Measurements from ENCODE around the gene LRRC14B. TPM values are rescaled to one million over a fixed set of nuclear protein-coding genes. Genes with fewer than 3 reads are reported as not detected.
"Not testable (repeated sequence)": the region's sequence is repeated elsewhere in the genome, so short reads cannot be mapped to it uniquely, and the experiment has no call there.

LRRC14B gene
- total and polyA plus RNA-seq, 2 of the 13 experiments (the other 11 are each of a cell fraction or from before 2014, with no cell fraction given), result not detected

DNA sequence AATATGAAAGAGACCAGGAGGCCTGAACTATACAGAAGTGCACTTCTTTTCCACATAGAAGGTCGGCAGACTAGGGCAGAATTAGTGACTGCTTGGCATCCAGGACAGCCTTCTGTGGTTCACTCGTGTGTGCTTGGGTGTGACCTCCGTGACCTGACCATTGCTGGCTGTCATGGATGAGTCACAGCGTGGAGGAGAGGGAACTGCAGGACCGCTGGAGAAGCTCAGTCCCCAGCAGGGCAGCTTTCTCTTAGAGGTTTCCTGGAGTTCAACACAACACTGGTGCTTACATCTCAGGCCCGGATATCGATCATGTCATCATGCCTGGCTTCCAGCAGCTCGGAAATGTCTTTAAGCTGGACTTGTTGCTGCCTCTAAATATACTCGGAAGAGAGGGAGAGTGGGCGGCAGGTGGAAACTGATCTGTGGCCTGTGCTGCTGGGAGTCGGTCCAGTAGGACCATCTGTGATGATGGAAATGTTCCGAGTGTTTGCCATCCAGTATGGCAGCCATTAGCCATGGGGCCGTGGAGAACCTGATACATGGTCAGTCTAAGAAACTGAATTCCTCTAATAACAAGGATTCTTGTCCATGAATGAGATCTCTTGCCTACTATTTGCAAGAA lies 49.9 kb downstream of the LRRC14B start:
- 97% methylated on average over 9 of the region's 13 CpGs for WGBS (ENCODE audit: low lambda C conversion rate)
- H3K27me3 ChIP-seq (ENCODE audit: control insufficient read depth in 1 of 2, insufficient read depth in 2 of 2, low read length in 2 of 2); intact Hi-C loops (cut with micrococcal nuclease; ENCODE audit: unreplicated experiment); H3K9me3 ChIP-seq (ENCODE audit: low read length); FAIRE-seq; H3K4me1 ChIP-seq (ENCODE audit: insufficient read depth, low read length); CTCF ChIA-PET (ENCODE audit: low intra/inter-chr PET ratio, low total read pairs); H3K79me2 ChIP-seq (ENCODE audit: insufficient read depth, low read length); ATAC-seq; H3K4me2 ChIP-seq (ENCODE audit: low read depth, low read length); in situ Hi-C loops (cut with HindIII; ENCODE audit: extremely low pct_ligation_motif_present, low pct_unique_long_range_greater_than_20kb); H2AFZ ChIP-seq (ENCODE audit: low read length); H3K27ac ChIP-seq (ENCODE audit: extremely low read length, insufficient read depth, low read length); DNase-seq (ENCODE audit: low spot score); H3K4me3 ChIP-seq (replicated peaks in 1 of 3; ENCODE audit: insufficient read depth in 1 of 3, low read depth in 2 of 3, low read length in 3 of 3); POLR2A ChIA-PET; H4K20me1 ChIP-seq (ENCODE audit: insufficient read depth, low read length); BruUV-seq (replicated peaks); H3K9ac ChIP-seq (ENCODE audit: insufficient read depth, low read depth, low read length): not testable (repeated sequence)
- H3K36me3 ChIP-seq (replicated peaks in 1 of 2; ENCODE audit: control insufficient read depth in 1 of 2, insufficient read depth in 2 of 2, low read length in 2 of 2), result peaks cover 8 to 31% of the 10 kb centered on the region in 2 experiments; a peak in 4 of 5 replicates

DNA sequence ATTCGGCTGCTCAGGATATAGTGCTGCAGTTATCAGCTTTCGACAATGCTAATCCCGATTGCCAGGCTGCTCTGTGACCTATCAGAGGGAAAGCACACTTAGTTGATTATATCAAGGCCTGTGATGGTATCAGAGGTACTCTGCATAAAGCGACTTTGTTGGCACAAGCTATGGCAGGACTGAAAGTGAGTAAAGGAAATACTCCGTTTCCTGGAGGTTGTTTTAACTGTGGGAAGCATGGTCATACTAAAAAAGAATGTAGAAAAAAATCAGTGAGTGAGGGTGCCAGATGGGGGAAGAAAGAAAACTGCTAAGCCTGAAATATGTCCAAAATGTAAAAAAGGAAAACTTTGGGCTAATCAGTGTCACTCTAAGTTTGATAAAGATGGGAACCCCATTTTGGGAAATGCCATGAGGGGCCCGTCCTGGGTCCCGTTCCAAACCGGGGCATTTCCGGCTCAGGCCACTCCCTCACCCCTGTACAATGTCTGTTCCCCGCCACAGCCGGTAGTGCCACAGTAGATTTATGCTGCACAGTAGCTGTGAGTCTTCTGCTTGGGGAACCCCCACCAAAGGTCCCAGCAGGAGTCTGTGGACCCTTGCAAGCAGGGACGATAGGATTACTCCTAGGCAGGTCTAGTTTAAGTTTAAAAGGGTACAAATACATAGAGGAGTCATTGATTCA lies 52.5 kb downstream of the LRRC14B start:
- H3K4me3 ChIP-seq (replicated peaks in 1 of 3; ENCODE audit: insufficient read depth in 1 of 3, low read depth in 2 of 3, low read length in 3 of 3); ATAC-seq; H3K4me1 ChIP-seq (ENCODE audit: insufficient read depth, low read length); H3K79me2 ChIP-seq (ENCODE audit: insufficient read depth, low read length); FAIRE-seq; H4K20me1 ChIP-seq (ENCODE audit: insufficient read depth, low read length); H3K9me3 ChIP-seq (ENCODE audit: low read length); H3K27ac ChIP-seq (ENCODE audit: extremely low read length, insufficient read depth, low read length); DNase-seq (ENCODE audit: low spot score); POLR2A ChIA-PET; BruUV-seq (replicated peaks); H3K9ac ChIP-seq (ENCODE audit: insufficient read depth, low read depth, low read length); H2AFZ ChIP-seq (ENCODE audit: low read length); in situ Hi-C loops (cut with HindIII; ENCODE audit: extremely low pct_ligation_motif_present, low pct_unique_long_range_greater_than_20kb); H3K27me3 ChIP-seq (ENCODE audit: control insufficient read depth in 1 of 2, insufficient read depth in 2 of 2, low read length in 2 of 2); CTCF ChIA-PET (ENCODE audit: low intra/inter-chr PET ratio, low total read pairs); intact Hi-C loops (cut with micrococcal nuclease; ENCODE audit: unreplicated experiment); H3K4me2 ChIP-seq (ENCODE audit: low read depth, low read length): not testable (repeated sequence)
- peaks cover 12 to 40% of the 10 kb centered on the region in 2 experiments; a peak in 4 of 5 replicates for H3K36me3 ChIP-seq (replicated peaks in 1 of 2; ENCODE audit: control insufficient read depth in 1 of 2, insufficient read depth in 2 of 2, low read length in 2 of 2)
- 94% methylated on average over 12 of the region's 12 CpGs for whole genome bisulfite sequencing (ENCODE audit: low lambda C conversion rate)

DNA sequence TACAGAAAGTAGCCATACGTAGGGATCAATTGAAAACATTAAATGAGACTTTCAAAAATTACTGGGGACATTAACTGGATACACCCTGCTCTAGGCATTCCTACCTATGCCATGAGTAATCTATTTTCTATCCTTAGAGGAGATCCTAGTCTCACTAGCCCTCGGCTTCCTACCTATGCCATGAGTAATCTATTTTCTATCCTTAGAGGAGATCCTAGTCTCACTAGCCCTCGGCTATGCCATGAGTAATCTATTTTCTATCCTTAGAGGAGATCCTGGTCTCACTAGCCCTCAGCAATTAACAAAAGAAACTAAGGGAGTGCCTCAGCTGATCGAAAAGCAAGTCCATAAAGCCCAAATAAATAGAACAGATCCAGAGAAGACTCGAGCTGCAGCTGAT lies 54.4 kb downstream of the LRRC14B start:
- H3K9ac ChIP-seq (ENCODE audit: insufficient read depth, low read depth, low read length); H4K20me1 ChIP-seq (ENCODE audit: insufficient read depth, low read length); H3K4me3 ChIP-seq (replicated peaks in 1 of 3; ENCODE audit: insufficient read depth in 1 of 3, low read depth in 2 of 3, low read length in 3 of 3); in situ Hi-C loops (cut with HindIII; ENCODE audit: extremely low pct_ligation_motif_present, low pct_unique_long_range_greater_than_20kb); H3K9me3 ChIP-seq (ENCODE audit: low read length); DNase-seq (ENCODE audit: low spot score); H2AFZ ChIP-seq (ENCODE audit: low read length); POLR2A ChIA-PET; ATAC-seq; FAIRE-seq; H3K4me2 ChIP-seq (ENCODE audit: low read depth, low read length); H3K27ac ChIP-seq (ENCODE audit: extremely low read length, insufficient read depth, low read length); H3K4me1 ChIP-seq (ENCODE audit: insufficient read depth, low read length); BruUV-seq (replicated peaks); intact Hi-C loops (cut with micrococcal nuclease; ENCODE audit: unreplicated experiment); H3K79me2 ChIP-seq (ENCODE audit: insufficient read depth, low read length); H3K27me3 ChIP-seq (ENCODE audit: control insufficient read depth in 1 of 2, insufficient read depth in 2 of 2, low read length in 2 of 2); CTCF ChIA-PET (ENCODE audit: low intra/inter-chr PET ratio, low total read pairs): not testable (repeated sequence)
- peaks cover 8 to 39% of the 10 kb centered on the region in 2 experiments; a peak in 4 of 5 replicates for H3K36me3 ChIP-seq (replicated peaks in 1 of 2; ENCODE audit: control insufficient read depth in 1 of 2, insufficient read depth in 2 of 2, low read length in 2 of 2)
- WGBS (ENCODE audit: low lambda C conversion rate), result 98% methylated on average over 5 of the region's 5 CpGs

Small RNA genes within 50 kb of the gene (small RNA-seq; reads per million reads assigned to genes)
- gene RF00019 (ENCODE audit: insufficient read depth in 2 of 3, insufficient read length in 3 of 3, low read depth in 2 of 3, low replicate concordance in 1 of 3), result 0 reads per million in 3 experiments

Other genes with a start within 250 kb of the LRRC14B start
- gene PLEKHG4B, start 99.3 kb upstream of the LRRC14B start, total RNA-seq (2016; rRNA removed; fragmentation: Illumina TruSeq; extraction: Trizol), result 0.09 TPM in 1 of 2 replicates, not detected in the other
- 0.04 TPM in 1 of 2 replicates, not detected in the other for gene PLEKHG4B, start 99.3 kb upstream of the LRRC14B start, polyA plus RNA-seq (2011; rRNA removed)
- 2.8 and 4.3 TPM in 2 replicates for gene CCDC127, start 26.7 kb downstream of the LRRC14B start, total RNA-seq (2016; rRNA removed; fragmentation: Illumina TruSeq; extraction: Trizol)
- gene CCDC127, start 26.7 kb downstream of the LRRC14B start, polyA plus RNA-seq (2011; rRNA removed), result 2.9 and 3.7 TPM in 2 replicates
- gene SDHA, start 26.8 kb downstream of the LRRC14B start, total RNA-seq (2016; rRNA removed; fragmentation: Illumina TruSeq; extraction: Trizol), result 192 and 240 TPM in 2 replicates
- gene SDHA, start 26.8 kb downstream of the LRRC14B start, polyA plus RNA-seq (2011; rRNA removed), result 156 and 185 TPM in 2 replicates
- gene PDCD6, start 80.2 kb downstream of the LRRC14B start, total RNA-seq (2016; rRNA removed; fragmentation: Illumina TruSeq; extraction: Trizol), result 120 and 134 TPM in 2 replicates
- 150 and 176 TPM in 2 replicates for gene PDCD6, start 80.2 kb downstream of the LRRC14B start, polyA plus RNA-seq (2011; rRNA removed)
- 0.13 and 0.35 TPM in 2 replicates for gene AHRR, start 130.2 kb downstream of the LRRC14B start, total RNA-seq (2016; rRNA removed; fragmentation: Illumina TruSeq; extraction: Trizol)
- gene AHRR, start 130.2 kb downstream of the LRRC14B start, polyA plus RNA-seq (2011; rRNA removed), result 0.18 and 0.28 TPM in 2 replicates